GM23338 (cell line): ENCODE measurements around the gene C16orf95. TPM values are rescaled to one million over a fixed set of nuclear protein-coding genes. Genes with fewer than 3 reads are reported as not detected.

ENCODE experiments used
- ATAC-seq: fragments of 200-7000 bp; cut with Tn5 transposase; 3 replicates; pipeline ENCODE4 v1.9.1; 2020
- DNase-seq: peaks from one replicate; pipeline ENCODE4 v3.0.0-alpha.2; 2015; ENCODE audit warnings: low spot score
- H2AFZ ChIP-seq: fragments of 200-600 bp; sonication (generic); 2 replicates; pipeline ENCODE4 v1.8.0; 2016; ENCODE audit warnings: antibody characterized with exemption, mild to moderate bottlenecking, moderate library complexity
- H3F3A ChIP-seq: fragments of 200-600 bp; sonication (generic); replicated peaks from 2 replicates; pipeline ENCODE4 v1.8.0; 2017; ENCODE audit warnings: antibody characterized with exemption, mixed run types, low read depth
- H3K27ac ChIP-seq: fragments of 200-600 bp; sonication (generic); 2 replicates; pipeline ENCODE4 v1.6.1; 2016; ENCODE audit warnings: low read depth
- H3K27me3 ChIP-seq: fragments of 200-600 bp; sonication (generic); 2 replicates; pipeline ENCODE4 v1.8.0; 2016; ENCODE audit warnings: mild to moderate bottlenecking, mixed run types, moderate library complexity; ENCODE audit not compliant: insufficient read depth
- H3K36me3 ChIP-seq: fragments of 200-600 bp; sonication (generic); 2 replicates; pipeline ENCODE4 v1.8.0; 2016; ENCODE audit warnings: mild to moderate bottlenecking; ENCODE audit not compliant: insufficient read depth
- H3K4me1 ChIP-seq: fragments of 200-600 bp; sonication (generic); 2 replicates; pipeline ENCODE4 v1.8.0; 2016; ENCODE audit warnings: mild to moderate bottlenecking, moderate library complexity; ENCODE audit not compliant: insufficient read depth
- H3K4me2 ChIP-seq: fragments of 200-600 bp; sonication (generic); 2 replicates; pipeline ENCODE4 v1.7.1; 2017; ENCODE audit warnings: mixed run types
- H3K4me3 ChIP-seq: fragments of 200-600 bp; sonication (generic); 2 replicates; pipeline ENCODE4 v1.6.1; 2016; ENCODE audit warnings: mixed run types
- H3K79me2 ChIP-seq: fragments of 200-600 bp; sonication (generic); replicated peaks from 2 replicates; pipeline ENCODE4 v1.8.0; 2017; ENCODE audit warnings: mild to moderate bottlenecking; ENCODE audit not compliant: insufficient read depth
- H3K9me2 ChIP-seq: fragments of 200-600 bp; sonication (generic); 2 replicates; pipeline ENCODE4 v1.8.0; 2017; ENCODE audit not compliant: insufficient read depth
- H4K20me1 ChIP-seq: fragments of 200-600 bp; sonication (generic); replicated peaks from 2 replicates; pipeline ENCODE4 v1.8.0; 2017; ENCODE audit warnings: mild to moderate bottlenecking; ENCODE audit not compliant: insufficient read depth
- H3K27ac Mint-ChIP-seq: 2 replicates; pipeline ENCODE4 v1.8.0; 2020; ENCODE audit warnings: inconsistent platforms, mild to moderate bottlenecking, moderate library complexity, mixed read lengths
- H3K27me3 Mint-ChIP-seq: 3 replicates; pipeline ENCODE4 v1.8.0; 2022; ENCODE audit warnings: low read depth, mild to moderate bottlenecking, moderate library complexity, mixed read lengths, inconsistent platforms; ENCODE audit not compliant: insufficient read depth, poor library complexity
- H3K36me3 Mint-ChIP-seq: 3 replicates; pipeline ENCODE4 v1.8.0; 2021; ENCODE audit warnings: low read depth, mild to moderate bottlenecking, inconsistent platforms, moderate library complexity, mixed read lengths
- H3K4me1 Mint-ChIP-seq: 3 replicates; pipeline ENCODE4 v1.8.0; 2020; ENCODE audit warnings: mild to moderate bottlenecking, inconsistent platforms, mixed read lengths
- H3K4me3 Mint-ChIP-seq: 3 replicates; pipeline ENCODE4 v1.8.0; 2021; ENCODE audit warnings: moderate library complexity, mild to moderate bottlenecking, inconsistent platforms, mixed read lengths
- H3K9me3 Mint-ChIP-seq: 3 replicates; pipeline ENCODE4 v1.8.0; 2020; ENCODE audit warnings: moderate library complexity, mild to moderate bottlenecking, inconsistent platforms, mixed read lengths
- CREB1 ChIP-seq: fragments of 250-450 bp; sonication (Bioruptor Pico); IDR thresholded peaks from 2 replicates; pipeline ENCODE4 v1.5.0; 2020; ENCODE audit warnings: low read depth, mild to moderate bottlenecking, moderate library complexity
- EZH2 ChIP-seq: fragments of 200-600 bp; sonication (generic); IDR thresholded peaks from one replicate; pipeline ENCODE4 v1.8.0; 2017; ENCODE audit warnings: antibody characterized with exemption, mild to moderate bottlenecking, low read depth; ENCODE audit not compliant: unreplicated experiment
- EZH2phosphoT487 ChIP-seq: fragments of 200-600 bp; sonication (generic); IDR thresholded peaks from one replicate; pipeline ENCODE4 v1.8.1; 2018; ENCODE audit warnings: antibody characterized with exemption; ENCODE audit not compliant: unreplicated experiment
- JUNB ChIP-seq: IDR thresholded peaks from one replicate; pipeline ENCODE4 v1.6.1; 2016; ENCODE audit warnings: antibody characterized with exemption; ENCODE audit not compliant: unreplicated experiment
- REST ChIP-seq: IDR thresholded peaks from one replicate; pipeline ENCODE4 v1.6.1; 2018; ENCODE audit warnings: antibody characterized with exemption; ENCODE audit not compliant: unreplicated experiment
- STAT1 ChIP-seq: IDR thresholded peaks from one replicate; pipeline ENCODE4 v1.6.1; 2016; ENCODE audit warnings: antibody characterized with exemption; ENCODE audit not compliant: unreplicated experiment
- ZNF114 ChIP-seq: fragments of 250-450 bp; sonication (Bioruptor Pico); IDR thresholded peaks from 2 replicates; pipeline ENCODE4 v1.5.0; 2020; ENCODE audit warnings: mild to moderate bottlenecking, moderate library complexity
- polyA plus RNA-seq: library from polyadenylated mRNA; unstranded; fragments of >200 nt; fragmentation: Nextera tagmentation; extraction: Ambion mirVana; gene quantifications from 2 replicates; pipeline ENCODE4 v1.2.1, GENCODE V29; 2016
- total RNA-seq: library from RNA; depleted of rRNA; stranded (reverse); fragments of >200 nt; shearing (Covaris generic); gene quantifications from 2 replicates; pipeline ENCODE4 v1.2.3, GENCODE V29; 2014
- TF ChIP-seq, protein P1 (sequence below): IDR thresholded peaks from 2 replicates; pipeline ENCODE4 v1.6.1; 2016; ENCODE audit warnings: antibody characterized with exemption
- TF ChIP-seq, protein P2 (sequence below): fragments of 250-450 bp; sonication (Bioruptor Pico); IDR thresholded peaks from 2 replicates; pipeline ENCODE4 v1.5.0; 2020; ENCODE audit warnings: mild to moderate bottlenecking, moderate library complexity

The C16orf95 gene
- total and polyA plus RNA-seq, 2 experiments from 2014 or later, result 1.2 to 3.9 TPM

- Histone ChIP-seq H3K27ac (no peak overlapping the region), H3K27me3 (no peaks in the 10 kb centered on the region), H3K79me2 (no peaks in the 10 kb centered on the region), H3K36me3 (no peaks in the 10 kb centered on the region), H2AFZ (no peak overlapping the region), H4K20me1 (no peaks in the 10 kb centered on the region), H3K4me1 (no peaks in the 10 kb centered on the region), H3K9me2 (no peaks in the 10 kb centered on the region), H3F3A (no peaks in the 10 kb centered on the region), H3K4me3 (no peak overlapping the region), H3K4me2 (no peak overlapping the region)
- no peak for TF ChIP-seq ZNF114
- no peak for TF ChIP-seq STAT1
- TF ChIP-seq JUNB, result no peak
- TF ChIP-seq, protein P1, sequence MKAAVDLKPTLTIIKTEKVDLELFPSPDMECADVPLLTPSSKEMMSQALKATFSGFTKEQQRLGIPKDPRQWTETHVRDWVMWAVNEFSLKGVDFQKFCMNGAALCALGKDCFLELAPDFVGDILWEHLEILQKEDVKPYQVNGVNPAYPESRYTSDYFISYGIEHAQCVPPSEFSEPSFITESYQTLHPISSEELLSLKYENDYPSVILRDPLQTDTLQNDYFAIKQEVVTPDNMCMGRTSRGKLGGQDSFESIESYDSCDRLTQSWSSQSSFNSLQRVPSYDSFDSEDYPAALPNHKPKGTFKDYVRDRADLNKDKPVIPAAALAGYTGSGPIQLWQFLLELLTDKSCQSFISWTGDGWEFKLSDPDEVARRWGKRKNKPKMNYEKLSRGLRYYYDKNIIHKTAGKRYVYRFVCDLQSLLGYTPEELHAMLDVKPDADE, result no peak
- no peak for TF ChIP-seq REST
- no peak for TF ChIP-seq EZH2
- TF ChIP-seq, protein P2, sequence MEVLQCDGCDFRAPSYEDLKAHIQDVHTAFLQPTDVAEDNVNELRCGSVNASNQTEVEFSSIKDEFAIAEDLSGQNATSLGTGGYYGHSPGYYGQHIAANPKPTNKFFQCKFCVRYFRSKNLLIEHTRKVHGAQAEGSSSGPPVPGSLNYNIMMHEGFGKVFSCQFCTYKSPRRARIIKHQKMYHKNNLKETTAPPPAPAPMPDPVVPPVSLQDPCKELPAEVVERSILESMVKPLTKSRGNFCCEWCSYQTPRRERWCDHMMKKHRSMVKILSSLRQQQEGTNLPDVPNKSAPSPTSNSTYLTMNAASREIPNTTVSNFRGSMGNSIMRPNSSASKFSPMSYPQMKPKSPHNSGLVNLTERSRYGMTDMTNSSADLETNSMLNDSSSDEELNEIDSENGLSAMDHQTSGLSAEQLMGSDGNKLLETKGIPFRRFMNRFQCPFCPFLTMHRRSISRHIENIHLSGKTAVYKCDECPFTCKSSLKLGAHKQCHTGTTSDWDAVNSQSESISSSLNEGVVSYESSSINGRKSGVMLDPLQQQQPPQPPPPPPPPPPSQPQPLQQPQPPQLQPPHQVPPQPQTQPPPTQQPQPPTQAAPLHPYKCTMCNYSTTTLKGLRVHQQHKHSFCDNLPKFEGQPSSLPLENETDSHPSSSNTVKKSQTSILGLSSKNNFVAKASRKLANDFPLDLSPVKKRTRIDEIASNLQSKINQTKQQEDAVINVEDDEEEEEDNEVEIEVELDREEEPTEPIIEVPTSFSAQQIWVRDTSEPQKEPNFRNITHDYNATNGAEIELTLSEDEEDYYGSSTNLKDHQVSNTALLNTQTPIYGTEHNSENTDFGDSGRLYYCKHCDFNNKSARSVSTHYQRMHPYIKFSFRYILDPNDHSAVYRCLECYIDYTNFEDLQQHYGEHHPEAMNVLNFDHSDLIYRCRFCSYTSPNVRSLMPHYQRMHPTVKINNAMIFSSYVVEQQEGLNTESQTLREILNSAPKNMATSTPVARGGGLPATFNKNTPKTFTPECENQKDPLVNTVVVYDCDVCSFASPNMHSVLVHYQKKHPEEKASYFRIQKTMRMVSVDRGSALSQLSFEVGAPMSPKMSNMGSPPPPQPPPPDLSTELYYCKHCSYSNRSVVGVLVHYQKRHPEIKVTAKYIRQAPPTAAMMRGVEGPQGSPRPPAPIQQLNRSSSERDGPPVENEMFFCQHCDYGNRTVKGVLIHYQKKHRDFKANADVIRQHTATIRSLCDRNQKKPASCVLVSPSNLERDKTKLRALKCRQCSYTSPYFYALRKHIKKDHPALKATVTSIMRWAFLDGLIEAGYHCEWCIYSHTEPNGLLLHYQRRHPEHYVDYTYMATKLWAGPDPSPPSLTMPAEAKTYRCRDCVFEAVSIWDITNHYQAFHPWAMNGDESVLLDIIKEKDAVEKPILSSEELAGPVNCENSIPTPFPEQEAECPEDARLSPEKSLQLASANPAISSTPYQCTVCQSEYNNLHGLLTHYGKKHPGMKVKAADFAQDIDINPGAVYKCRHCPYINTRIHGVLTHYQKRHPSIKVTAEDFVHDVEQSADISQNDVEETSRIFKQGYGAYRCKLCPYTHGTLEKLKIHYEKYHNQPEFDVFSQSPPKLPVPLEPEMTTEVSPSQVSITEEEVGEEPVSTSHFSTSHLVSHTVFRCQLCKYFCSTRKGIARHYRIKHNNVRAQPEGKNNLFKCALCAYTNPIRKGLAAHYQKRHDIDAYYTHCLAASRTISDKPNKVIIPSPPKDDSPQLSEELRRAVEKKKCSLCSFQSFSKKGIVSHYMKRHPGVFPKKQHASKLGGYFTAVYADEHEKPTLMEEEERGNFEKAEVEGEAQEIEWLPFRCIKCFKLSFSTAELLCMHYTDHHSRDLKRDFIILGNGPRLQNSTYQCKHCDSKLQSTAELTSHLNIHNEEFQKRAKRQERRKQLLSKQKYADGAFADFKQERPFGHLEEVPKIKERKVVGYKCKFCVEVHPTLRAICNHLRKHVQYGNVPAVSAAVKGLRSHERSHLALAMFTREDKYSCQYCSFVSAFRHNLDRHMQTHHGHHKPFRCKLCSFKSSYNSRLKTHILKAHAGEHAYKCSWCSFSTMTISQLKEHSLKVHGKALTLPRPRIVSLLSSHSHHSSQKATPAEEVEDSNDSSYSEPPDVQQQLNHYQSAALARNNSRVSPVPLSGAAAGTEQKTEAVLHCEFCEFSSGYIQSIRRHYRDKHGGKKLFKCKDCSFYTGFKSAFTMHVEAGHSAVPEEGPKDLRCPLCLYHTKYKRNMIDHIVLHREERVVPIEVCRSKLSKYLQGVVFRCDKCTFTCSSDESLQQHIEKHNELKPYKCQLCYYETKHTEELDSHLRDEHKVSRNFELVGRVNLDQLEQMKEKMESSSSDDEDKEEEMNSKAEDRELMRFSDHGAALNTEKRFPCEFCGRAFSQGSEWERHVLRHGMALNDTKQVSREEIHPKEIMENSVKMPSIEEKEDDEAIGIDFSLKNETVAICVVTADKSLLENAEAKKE (CRISPR knock-in tag), result no peak
- TF ChIP-seq CREB1 (CRISPR knock-in tag), result no peak
- no peak for TF ChIP-seq EZH2phosphoT487
- H3K9me3 Mint-ChIP-seq, result peaks cover 3% of the 10 kb centered on the region
- H3K4me3 Mint-ChIP-seq, result no peak overlapping the region
- H3K4me1 Mint-ChIP-seq, result peaks cover 4% of the 10 kb centered on the region
- peaks cover 3% of the 10 kb centered on the region; the same call in 1 of the 3 replicates for H3K36me3 Mint-ChIP-seq
- H3K27ac Mint-ChIP-seq, result no peak overlapping the region
- no peak for DNase-seq
- ATAC-seq, result no peak
- H3K27me3 Mint-ChIP-seq, result peaks cover 4% of the 10 kb centered on the region
Observed at GRCh38 chr16:87265261-87265660, 51.9 kb downstream of the C16orf95 start.
